Measurements from ENCODE around the gene ADAMTSL1. TPM values are rescaled to one million over a fixed set of nuclear protein-coding genes. Genes with fewer than 3 reads are reported as not detected.

The ADAMTSL1 gene
- total and polyA plus RNA-seq, 2 of the 8 experiments (the other 6 are each of a cell fraction or from before 2014, with no cell fraction given) = 0.84 to 1.1 TPM

- TF ChIP-seq CHD7 (IDR thresholded peaks at IDR 0.05; ENCODE audit: insufficient replicate concordance, low read length) (no peak), ZNF274 (IDR thresholded peaks at IDR 0.05; ENCODE audit: borderline replicate concordance, extremely low read depth, low read length) (no peak), SIN3A (conservative IDR thresholded peaks at IDR 0.05 in 1 of 2, IDR thresholded peaks at IDR 0.05 in 1 of 2; ENCODE audit: low read depth in 1 of 2, low read length in 2 of 2) (no peak), KDM1A (IDR thresholded peaks at IDR 0.05; ENCODE audit: borderline replicate concordance, low read length) (no peak)
Observed at GRCh38 chr9:18798106-18798505, 324.2 kb downstream of the ADAMTSL1 start (continued).

All from H1 (cell line).